K562 (cell line): ENCODE measurements around the gene LENEP. TPM values are rescaled to one million over a fixed set of nuclear protein-coding genes. Genes with fewer than 3 reads are reported as not detected.
A peak's percentile ranks its signal among the peaks of the same experiment; 100 is the strongest.

ENCODE experiments used
- CCNT2 ChIP-seq: IDR thresholded peaks from 2 replicates; pipeline ENCODE4 v1.6.1; 2011; ENCODE audit warnings: borderline replicate concordance, low read depth, mild to moderate bottlenecking, moderate library complexity, mixed read lengths, low read length; ENCODE audit not compliant: insufficient read length; ENCODE audit errors: extremely low read depth
- CHCHD3 ChIP-seq: fragments of 250-450 bp; sonication (Bioruptor Pico); IDR thresholded peaks from 2 replicates; pipeline ENCODE4 v2.1.2; 2022; ENCODE audit warnings: mild to moderate bottlenecking
- DNMT1 ChIP-seq: fragments of 450-650 bp; IDR thresholded peaks from 2 replicates; pipeline ENCODE4 v1.6.1; 2016; ENCODE audit warnings: antibody characterized with exemption, mild to moderate bottlenecking
- E2F3 ChIP-seq: fragments of 250-450 bp; sonication (Bioruptor Pico); IDR thresholded peaks from 2 replicates; pipeline ENCODE4 v1.4.0; 2020; ENCODE audit warnings: mild to moderate bottlenecking
- LARP7 ChIP-seq: fragments of 450-650 bp; IDR thresholded peaks from 2 replicates; pipeline ENCODE4 v1.6.1; 2016
- MAFK ChIP-seq: IDR thresholded peaks from 2 replicates; pipeline ENCODE4 v1.6.1; 2011; ENCODE audit warnings: low read length, improper control_type of control experiment
- MEF2D ChIP-seq: conservative IDR thresholded peaks from 2 replicates; pipeline ENCODE4 v1.6.1; 2016; ENCODE audit warnings: low read depth, missing genetic modification characterization, missing compliant biosample characterization
- MTF1 ChIP-seq: fragments of 250-450 bp; sonication (Bioruptor Pico); IDR thresholded peaks from 2 replicates; pipeline ENCODE4 v1.9.0; 2021; ENCODE audit warnings: moderate library complexity, mild to moderate bottlenecking, inconsistent platforms, borderline replicate concordance
- NR2F6 ChIP-seq: fragments of 450-650 bp; formaldehyde crosslinking; IDR thresholded peaks from 2 replicates; pipeline ENCODE4 v1.4.0; 2020; ENCODE audit warnings: mild to moderate bottlenecking
- POLR3G ChIP-seq: IDR thresholded peaks from 2 replicates; pipeline ENCODE4 v1.6.1; 2011; ENCODE audit not compliant: insufficient read length, insufficient replicate concordance; ENCODE audit errors: extremely low read depth
- POU5F1 ChIP-seq: fragments of 150-350 bp; IDR thresholded peaks from 2 replicates; pipeline ENCODE4 v1.6.1; 2014; ENCODE audit warnings: borderline replicate concordance, low read length, low read depth, mild to moderate bottlenecking; ENCODE audit not compliant: partially characterized antibody
- PTTG1 ChIP-seq: fragments of 450-650 bp; IDR thresholded peaks from 2 replicates; pipeline ENCODE4 v1.6.1; 2016; ENCODE audit warnings: low read depth, mild to moderate bottlenecking, missing genetic modification characterization, missing compliant biosample characterization
- SREBF2 ChIP-seq: sonication (generic); formaldehyde crosslinking; IDR thresholded peaks from 2 replicates; pipeline ENCODE4 v1.4.0; 2020; ENCODE audit warnings: mild to moderate bottlenecking, missing genetic modification reagents
- ZFX ChIP-seq: sonication (generic); formaldehyde crosslinking; IDR thresholded peaks from 2 replicates; pipeline ENCODE4 v1.8.0; 2022; ENCODE audit warnings: mild to moderate bottlenecking, missing genetic modification reagents, moderate library complexity
- ZNF134 ChIP-seq: fragments of 250-450 bp; sonication (Bioruptor Pico); conservative IDR thresholded peaks from 2 replicates; pipeline ENCODE4 v1.4.0; 2020
- ZNF175 ChIP-seq: fragments of 200-800 bp; sonication (Bioruptor generic); IDR thresholded peaks from 2 replicates; pipeline ENCODE4 v1.6.1; 2016; ENCODE audit warnings: low read depth, mild to moderate bottlenecking, missing genetic modification characterization, missing compliant biosample characterization
- ZNF79 ChIP-seq: fragments of 250-450 bp; sonication (Bioruptor Pico); IDR thresholded peaks from 2 replicates; pipeline ENCODE4 v1.4.0; 2020; ENCODE audit warnings: low read depth, mild to moderate bottlenecking, moderate library complexity
- ZZZ3 ChIP-seq: fragments of 450-650 bp; IDR thresholded peaks from 2 replicates; pipeline ENCODE4 v1.6.1; 2016; ENCODE audit warnings: antibody characterized with exemption, mild to moderate bottlenecking, moderate library complexity
- polyA plus RNA-seq, 8 experiments: library from polyadenylated mRNA; depleted of rRNA in 4 of 8; stranded (reverse) in 5 of 8; unstranded in 3 of 8; fragments of >200 nt; fragmentation: Nextera tagmentation in 2 of 8; fragmentation: Illumina TruSeq in 1 of 8; extraction: Ambion mirVana in 2 of 8; extraction: Trizol in 1 of 8; gene quantifications; 2 replicates each; pipeline versions ENCODE4 v1.2.1 to v1.2.3, GENCODE V29; 2011 to 2014; ENCODE audit warnings: inconsistent platforms in 1 of 8, missing spikeins in 1 of 8
- total RNA-seq, 7 experiments: library from RNA; depleted of rRNA in 6 of 7; stranded (reverse); fragments of >200 nt in 6 of 7; fragmentation: Illumina TruSeq in 2 of 7; extraction: Trizol in 2 of 7; gene quantifications; 2 replicates each; pipeline versions ENCODE4 v1.2.1 to v1.2.3, GENCODE V29; 2011 to 2021; ENCODE audit warnings: low replicate concordance in 1 of 7
- TF ChIP-seq, protein P1 (sequence below): fragments of 250-450 bp; sonication (Bioruptor Pico); IDR thresholded peaks from 2 replicates; pipeline ENCODE4 v1.8.0; 2021; ENCODE audit warnings: mild to moderate bottlenecking, moderate library complexity
- TF ChIP-seq, protein P2 (sequence below), 2 experiments: IDR thresholded peaks in 1 of 2; conservative IDR thresholded peaks in 1 of 2; 2 replicates each; pipeline ENCODE4 v1.6.1; 2016; ENCODE audit warnings: low read depth in 2 of 2, mild to moderate bottlenecking in 1 of 2, missing compliant biosample characterization in 1 of 2, missing genetic modification characterization in 1 of 2, moderate library complexity in 1 of 2
- TF ChIP-seq, protein P3 (sequence below): IDR thresholded peaks from 3 replicates; pipeline ENCODE4 v1.6.1; 2011; ENCODE audit warnings: borderline replicate concordance, mild to moderate bottlenecking; ENCODE audit not compliant: insufficient read length, insufficient read depth
- TF ChIP-seq, protein P4 (sequence below): fragments of 450-650 bp; formaldehyde crosslinking; IDR thresholded peaks from 2 replicates; pipeline ENCODE4 v1.4.0; 2020; ENCODE audit warnings: mild to moderate bottlenecking

LENEP gene
- total and polyA plus RNA-seq, 9 of the 15 experiments (the other 6 are each of a cell fraction or from before 2014, with no cell fraction given): 0.23 to 0.87 (median 0.67) TPM; not detected in 5

DNA sequence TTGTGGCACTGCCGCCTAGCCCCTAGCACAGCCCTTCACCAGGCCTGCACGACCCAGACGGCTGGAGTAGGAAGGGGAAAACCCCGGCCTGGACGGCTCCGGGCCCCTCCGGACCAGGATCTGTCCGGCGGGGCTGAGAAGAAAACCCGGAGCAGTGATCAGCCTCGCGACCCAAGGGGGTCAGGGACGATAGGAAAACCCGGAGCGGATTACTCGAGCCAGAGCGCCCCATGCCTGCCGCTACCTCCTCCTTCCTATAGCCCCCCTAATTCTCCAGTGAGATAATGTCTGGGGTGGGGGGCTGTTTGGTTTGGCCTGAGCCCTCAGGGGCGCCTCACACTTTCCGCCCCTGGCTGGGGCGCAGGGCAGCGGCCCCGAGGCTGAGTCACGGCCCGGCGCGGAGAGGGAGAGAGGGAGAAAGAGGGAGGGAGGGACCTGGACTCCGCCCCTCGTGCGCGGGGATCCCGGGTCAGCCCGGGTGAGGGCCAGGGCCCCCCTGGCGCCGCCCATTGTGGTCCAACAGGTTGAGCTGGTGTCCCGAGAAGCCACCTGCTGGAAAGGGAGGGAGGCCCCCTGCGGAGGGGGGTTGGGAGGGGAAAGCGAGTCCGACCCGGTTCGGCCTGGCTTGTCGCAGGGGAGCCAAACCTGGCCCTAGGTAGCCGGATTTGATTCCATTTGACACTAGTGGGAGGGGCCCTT lies 7.5 kb downstream of the LENEP start (continued):
- TF ChIP-seq CCNT2: peak; percentile 78
- peak; percentile 50 for TF ChIP-seq MAFK
- peak; percentile 48; the same call in 1 of the 2 replicates for TF ChIP-seq E2F3 (CRISPR knock-in tag)
- TF ChIP-seq, protein P1, sequence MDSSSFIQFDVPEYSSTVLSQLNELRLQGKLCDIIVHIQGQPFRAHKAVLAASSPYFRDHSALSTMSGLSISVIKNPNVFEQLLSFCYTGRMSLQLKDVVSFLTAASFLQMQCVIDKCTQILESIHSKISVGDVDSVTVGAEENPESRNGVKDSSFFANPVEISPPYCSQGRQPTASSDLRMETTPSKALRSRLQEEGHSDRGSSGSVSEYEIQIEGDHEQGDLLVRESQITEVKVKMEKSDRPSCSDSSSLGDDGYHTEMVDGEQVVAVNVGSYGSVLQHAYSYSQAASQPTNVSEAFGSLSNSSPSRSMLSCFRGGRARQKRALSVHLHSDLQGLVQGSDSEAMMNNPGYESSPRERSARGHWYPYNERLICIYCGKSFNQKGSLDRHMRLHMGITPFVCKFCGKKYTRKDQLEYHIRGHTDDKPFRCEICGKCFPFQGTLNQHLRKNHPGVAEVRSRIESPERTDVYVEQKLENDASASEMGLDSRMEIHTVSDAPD (CRISPR knock-in tag): no peak
- no peak for TF ChIP-seq POLR3G
- TF ChIP-seq, protein P2, sequence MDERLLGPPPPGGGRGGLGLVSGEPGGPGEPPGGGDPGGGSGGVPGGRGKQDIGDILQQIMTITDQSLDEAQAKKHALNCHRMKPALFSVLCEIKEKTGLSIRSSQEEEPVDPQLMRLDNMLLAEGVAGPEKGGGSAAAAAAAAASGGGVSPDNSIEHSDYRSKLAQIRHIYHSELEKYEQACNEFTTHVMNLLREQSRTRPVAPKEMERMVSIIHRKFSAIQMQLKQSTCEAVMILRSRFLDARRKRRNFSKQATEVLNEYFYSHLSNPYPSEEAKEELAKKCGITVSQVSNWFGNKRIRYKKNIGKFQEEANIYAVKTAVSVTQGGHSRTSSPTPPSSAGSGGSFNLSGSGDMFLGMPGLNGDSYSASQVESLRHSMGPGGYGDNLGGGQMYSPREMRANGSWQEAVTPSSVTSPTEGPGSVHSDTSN (CRISPR knock-in tag; IDR thresholded peaks at IDR 0.05; ENCODE audit: low read depth): no peak
- TF ChIP-seq, protein P2 (tag; conservative IDR thresholded peaks at IDR 0.05; ENCODE audit: low read depth): no peak
- no peak for TF ChIP-seq ZNF79 (CRISPR knock-in tag)
- no peak for TF ChIP-seq MTF1 (CRISPR knock-in tag)
- no peak for TF ChIP-seq SREBF2 (CRISPR knock-in tag)
- TF ChIP-seq LARP7: no peak
- TF ChIP-seq PTTG1: no peak
- no peak for TF ChIP-seq ZNF134 (CRISPR knock-in tag)
- no peak for TF ChIP-seq POU5F1
- peak; percentile 47 for TF ChIP-seq ZFX (CRISPR knock-in tag)
- TF ChIP-seq, protein P3, sequence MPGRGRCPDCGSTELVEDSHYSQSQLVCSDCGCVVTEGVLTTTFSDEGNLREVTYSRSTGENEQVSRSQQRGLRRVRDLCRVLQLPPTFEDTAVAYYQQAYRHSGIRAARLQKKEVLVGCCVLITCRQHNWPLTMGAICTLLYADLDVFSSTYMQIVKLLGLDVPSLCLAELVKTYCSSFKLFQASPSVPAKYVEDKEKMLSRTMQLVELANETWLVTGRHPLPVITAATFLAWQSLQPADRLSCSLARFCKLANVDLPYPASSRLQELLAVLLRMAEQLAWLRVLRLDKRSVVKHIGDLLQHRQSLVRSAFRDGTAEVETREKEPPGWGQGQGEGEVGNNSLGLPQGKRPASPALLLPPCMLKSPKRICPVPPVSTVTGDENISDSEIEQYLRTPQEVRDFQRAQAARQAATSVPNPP: no peak
- no peak for TF ChIP-seq DNMT1
- TF ChIP-seq ZNF175: no peak
- TF ChIP-seq ZZZ3: no peak
- TF ChIP-seq, protein P4, sequence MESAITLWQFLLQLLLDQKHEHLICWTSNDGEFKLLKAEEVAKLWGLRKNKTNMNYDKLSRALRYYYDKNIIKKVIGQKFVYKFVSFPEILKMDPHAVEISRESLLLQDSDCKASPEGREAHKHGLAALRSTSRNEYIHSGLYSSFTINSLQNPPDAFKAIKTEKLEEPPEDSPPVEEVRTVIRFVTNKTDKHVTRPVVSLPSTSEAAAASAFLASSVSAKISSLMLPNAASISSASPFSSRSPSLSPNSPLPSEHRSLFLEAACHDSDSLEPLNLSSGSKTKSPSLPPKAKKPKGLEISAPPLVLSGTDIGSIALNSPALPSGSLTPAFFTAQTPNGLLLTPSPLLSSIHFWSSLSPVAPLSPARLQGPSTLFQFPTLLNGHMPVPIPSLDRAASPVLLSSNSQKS (CRISPR knock-in tag): no peak
- TF ChIP-seq NR2F6 (CRISPR knock-in tag): no peak
- peak; percentile 54; the same call in 1 of the 2 replicates for TF ChIP-seq MEF2D (tag)
- TF ChIP-seq CHCHD3 (CRISPR knock-in tag): 0 out of 2 replicates have a peak, but pooled peaks have one; percentile 17
